Medulla oblongata (tissue), 1 donor: ENCODE measurements around the gene CHIC2.
"Not testable (repeated sequence)": the region's sequence is repeated elsewhere in the genome, so short reads cannot be mapped to it uniquely, and the experiment has no call there.

ENCODE experiments used
- DNase-seq: peaks from one replicate; pipeline ENCODE4 v3.0.0-alpha.2; 2015; ENCODE audit errors: extremely low spot score

CHIC2 gene

DNA sequence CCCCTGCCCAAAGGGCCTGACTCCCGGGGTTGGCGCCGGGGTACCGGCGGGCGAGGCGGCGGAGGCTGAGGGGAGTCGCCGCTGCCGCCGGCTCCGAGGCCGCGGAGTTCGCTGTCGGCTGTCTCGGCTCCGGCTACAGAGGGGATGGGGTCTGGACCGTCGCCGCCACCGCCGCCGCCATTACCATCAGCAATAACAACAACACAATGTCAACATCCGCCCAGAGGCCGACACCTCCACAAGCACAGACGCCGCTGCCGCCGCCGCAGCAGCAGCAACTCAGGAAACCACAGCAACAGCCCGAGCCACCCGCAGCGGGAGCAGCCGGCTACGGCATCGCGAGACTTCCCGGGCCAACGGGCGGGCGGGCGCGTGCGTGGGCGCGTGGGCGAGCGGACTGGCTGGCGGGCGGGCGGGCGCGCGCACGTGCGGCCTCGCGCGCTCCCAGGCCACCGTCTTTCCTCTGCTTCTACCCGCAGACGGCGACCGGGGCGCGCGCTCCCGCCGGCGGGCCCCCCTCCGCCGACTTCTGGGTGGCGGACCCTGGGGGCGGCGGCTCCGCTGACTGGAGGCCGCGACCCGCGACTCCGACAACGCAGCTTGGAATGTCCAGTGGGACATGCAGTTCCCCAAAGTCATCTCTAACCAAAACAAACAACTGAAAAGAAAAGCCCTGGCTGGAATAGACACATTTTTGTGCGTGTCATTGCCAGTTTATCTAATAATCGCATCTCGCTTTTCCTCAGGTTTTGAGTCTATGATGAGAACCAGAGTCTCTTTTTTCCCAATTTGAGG, at the start of gene CHIC2:
TSS of gene CHIC2 (minus strand) at position 289 of the 795 bp plus-strand sequence. CDS start 305 bp downstream, outside the sequence.
- peak; percentile 89 for DNase-seq

- DNase-seq: not testable (repeated sequence)
Measured at GRCh38 chr4:54113206-54113605, 48.8 kb upstream of the CHIC2 start.

DNA sequence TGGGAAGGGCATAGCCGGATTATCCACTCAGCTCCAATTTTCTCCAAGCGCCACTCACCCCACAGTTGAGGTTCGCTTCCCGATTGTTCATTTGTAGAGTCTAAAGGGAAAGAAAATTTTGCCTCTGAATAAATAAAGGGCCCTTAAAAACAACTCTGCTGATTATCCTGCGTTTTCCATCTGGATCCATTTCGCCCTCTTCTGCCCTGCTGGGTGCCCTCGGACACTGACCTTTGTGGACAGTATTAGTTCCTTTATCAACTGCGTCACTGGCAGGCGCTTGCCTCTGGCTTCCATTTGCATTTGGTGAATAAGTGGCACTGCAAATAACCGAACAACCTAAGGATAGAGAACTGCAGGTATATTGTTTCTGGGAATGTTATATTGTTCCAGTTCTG, 45.6 kb upstream of the CHIC2 start:
- DNase-seq: no peak

- no peak for DNase-seq
Measured at GRCh38 chr4:54109241-54110018, 45.0 kb upstream of the CHIC2 start.

GRCh38 chr4:54107951-54108748, 43.7 kb upstream of the CHIC2 start:
- DNase-seq: no peak

- DNase-seq: no peak
Measured at GRCh38 chr4:54104907-54105306, 40.5 kb upstream of the CHIC2 start.

DNA sequence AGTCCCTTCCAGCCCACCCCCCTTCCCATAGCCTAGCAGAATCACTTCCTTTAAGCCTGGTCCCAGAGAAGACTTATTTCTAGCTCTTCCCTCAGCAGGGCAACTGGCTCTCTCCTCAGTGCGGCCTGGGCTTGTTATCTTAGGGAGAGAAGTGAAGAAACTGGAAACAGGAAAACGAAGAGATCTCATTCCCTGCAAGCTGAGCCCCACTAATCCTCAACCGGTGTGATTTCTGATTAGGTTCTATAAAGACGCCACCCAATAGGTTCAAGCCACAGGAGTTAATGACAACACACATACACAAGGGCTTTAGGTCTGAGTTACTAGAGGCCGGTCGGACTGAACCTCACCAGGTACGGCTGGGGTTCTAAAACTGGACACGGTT, 38.8 kb upstream of the CHIC2 start:
- no peak for DNase-seq

GRCh38 chr4:54102531-54103106, 38.2 kb upstream of the CHIC2 start:
- no peak for DNase-seq

DNA sequence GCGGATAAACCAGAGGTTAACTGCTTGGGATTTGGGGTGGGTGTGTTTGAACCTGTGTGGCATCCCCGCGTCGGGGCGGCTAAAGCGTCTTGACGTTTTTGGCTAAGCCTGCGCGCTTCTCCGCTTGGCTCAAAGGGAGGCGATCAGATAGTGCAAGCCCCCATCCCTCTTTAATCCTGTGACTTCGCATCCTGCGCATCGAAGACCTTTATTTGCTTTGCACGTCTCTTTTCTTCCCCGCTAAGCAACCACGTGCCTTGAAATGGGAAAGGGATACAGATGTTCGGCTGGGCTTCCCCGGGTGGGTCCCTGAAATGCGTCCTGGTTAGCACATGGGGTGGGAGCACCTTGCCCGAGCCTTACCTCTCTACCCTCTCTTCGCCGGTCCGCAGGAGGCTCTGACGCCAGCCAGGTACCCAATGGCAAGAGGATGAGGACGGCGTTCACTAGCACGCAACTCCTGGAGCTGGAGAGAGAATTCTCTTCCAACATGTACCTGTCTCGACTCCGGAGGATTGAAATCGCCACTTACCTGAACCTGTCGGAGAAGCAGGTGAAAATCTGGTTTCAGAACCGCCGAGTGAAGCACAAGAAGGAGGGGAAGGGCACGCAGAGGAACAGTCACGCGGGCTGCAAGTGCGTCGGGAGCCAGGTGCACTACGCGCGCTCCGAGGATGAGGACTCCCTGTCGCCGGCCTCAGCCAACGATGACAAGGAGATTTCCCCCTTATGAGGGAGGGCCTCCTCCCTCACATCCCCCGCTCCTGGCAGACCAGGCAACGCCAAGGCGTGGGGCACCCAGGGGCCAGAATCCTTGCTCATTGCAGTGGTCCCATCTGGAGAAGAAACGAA, 37.0 kb upstream of the CHIC2 start:
- no peak for DNase-seq

- no peak for DNase-seq
Measured at GRCh38 chr4:54100595-54101189, 36.3 kb upstream of the CHIC2 start.

- DNase-seq: no peak
Measured at GRCh38 chr4:54099748-54100574, 35.6 kb upstream of the CHIC2 start, which contains the start of gene GSX2. Gene GSX2, plus strand, starts transcription at chr4:54100163. Its CDS starts 182 bp downstream, at chr4:54100345.

DNA sequence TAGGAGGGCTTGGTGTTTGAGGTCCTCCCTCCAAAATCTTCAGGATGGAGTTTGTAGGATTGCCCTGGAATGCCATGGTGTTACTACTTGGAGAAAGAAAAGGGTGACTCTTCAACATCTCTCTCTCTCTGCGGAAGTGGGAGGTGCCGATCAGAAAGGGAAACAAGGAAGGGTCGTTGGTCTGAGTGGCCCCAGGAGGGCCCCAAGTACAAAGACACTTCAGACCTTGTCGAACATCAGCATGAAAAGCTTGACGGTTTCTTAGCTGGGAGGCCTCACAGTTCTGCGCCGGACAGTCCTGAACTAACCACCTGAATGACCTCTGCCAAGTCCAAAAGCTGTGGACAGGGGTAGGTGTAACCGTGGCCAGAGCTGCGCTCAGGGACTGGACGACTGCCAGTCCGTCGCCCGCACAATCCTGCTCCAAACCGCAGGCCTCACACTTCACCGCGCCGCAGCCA, 34.9 kb upstream of the CHIC2 start:
- DNase-seq: no peak

DNA sequence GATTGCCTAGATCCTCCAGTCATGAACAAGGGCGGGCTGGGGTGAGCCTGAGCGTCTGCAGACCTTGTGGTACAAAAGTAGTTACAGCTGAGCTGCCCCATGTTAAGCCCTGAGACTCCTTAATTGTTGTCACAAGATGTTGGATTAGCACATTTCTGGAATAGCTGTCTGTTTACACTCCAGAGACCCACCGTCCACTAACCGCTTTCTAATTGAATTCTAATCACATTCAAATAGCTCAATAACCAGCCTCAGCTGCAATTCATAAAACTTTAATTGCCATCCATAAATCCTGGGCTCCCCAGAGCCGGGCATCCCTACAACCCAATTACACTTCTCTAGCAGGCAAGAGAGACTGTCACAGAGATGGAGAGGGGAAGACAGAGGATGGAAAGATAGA, 34.0 kb upstream of the CHIC2 start:
- DNase-seq: no peak

- DNase-seq: no peak
Measured at GRCh38 chr4:54097152-54097551, 32.7 kb upstream of the CHIC2 start.

- DNase-seq: no peak
Measured at GRCh38 chr4:54096295-54096962, 32.0 kb upstream of the CHIC2 start.

DNA sequence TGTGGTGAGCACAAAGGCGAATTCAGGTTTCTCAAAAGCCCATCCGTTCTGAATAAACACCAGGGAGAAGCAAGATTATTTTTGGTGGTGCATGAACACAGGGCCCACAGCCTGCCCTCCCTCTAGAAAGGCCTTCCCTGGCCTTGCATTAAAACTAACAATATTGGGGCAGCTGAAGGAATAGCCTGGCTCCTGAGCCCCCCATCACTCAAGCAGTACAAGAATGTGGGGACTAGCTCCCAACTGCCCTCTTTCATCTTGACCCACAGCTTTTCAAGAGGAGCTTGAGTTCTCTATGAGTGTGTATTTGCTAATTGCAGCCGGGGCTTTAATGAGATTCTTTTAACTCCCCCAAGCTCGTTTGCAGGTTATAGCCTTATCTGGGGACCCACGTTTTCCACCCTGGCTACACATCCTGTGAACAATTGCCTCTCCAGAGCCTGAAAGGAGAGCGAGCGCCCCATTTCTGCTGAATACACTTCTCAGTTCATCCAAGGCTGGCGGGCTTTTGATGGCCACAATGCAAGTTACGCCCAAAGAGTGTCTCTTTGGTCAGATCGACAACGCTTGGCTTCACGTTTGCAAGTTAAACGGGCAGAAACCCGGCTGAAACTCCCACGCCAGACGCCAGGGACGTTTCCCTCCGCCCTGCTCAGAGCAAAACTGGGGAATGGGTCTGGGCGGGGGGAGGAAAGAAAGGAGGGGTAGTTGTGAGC, 30.9 kb upstream of the CHIC2 start:
- DNase-seq: no peak

DNA sequence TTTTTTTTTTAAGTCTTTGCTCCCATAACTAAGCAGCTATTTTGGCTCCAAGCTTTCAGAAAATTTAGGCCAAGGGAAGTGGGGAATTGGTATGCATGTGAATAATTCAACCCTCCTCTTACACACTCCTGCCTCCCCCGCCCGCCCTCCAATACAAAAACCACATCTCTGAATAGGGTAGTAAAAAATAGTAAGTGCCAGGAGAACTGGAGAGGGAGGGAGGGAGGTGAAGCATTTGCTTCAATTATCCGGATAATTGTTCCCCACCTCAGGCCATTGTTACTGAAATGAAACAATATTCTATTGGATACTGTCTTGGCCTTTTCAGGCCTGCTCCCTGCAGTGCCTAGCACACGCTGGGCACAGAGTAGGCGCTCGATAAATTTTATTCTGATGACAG, 30.0 kb upstream of the CHIC2 start:
- DNase-seq: no peak
